B cell (primary cell): ENCODE results near the gene PDE4B.
"Not testable (repeated sequence)": the region's sequence is repeated elsewhere in the genome, so short reads cannot be mapped to it uniquely, and the experiment has no call there.

Experiments
- EZH2 ChIP-seq: IDR thresholded peaks from 2 replicates; pipeline ENCODE4 v1.6.1; 2012; ENCODE audit warnings: borderline replicate concordance, low read depth, mild to moderate bottlenecking, moderate library complexity, low read length; ENCODE audit not compliant: insufficient read depth, poor library complexity, severe bottlenecking
- TF ChIP-seq, protein P1 (sequence below): fragments of 200-600 bp; IDR thresholded peaks from one replicate; pipeline ENCODE4 v1.8.0; 2022; ENCODE audit warnings: antibody characterized with exemption, mild to moderate bottlenecking

DNA sequence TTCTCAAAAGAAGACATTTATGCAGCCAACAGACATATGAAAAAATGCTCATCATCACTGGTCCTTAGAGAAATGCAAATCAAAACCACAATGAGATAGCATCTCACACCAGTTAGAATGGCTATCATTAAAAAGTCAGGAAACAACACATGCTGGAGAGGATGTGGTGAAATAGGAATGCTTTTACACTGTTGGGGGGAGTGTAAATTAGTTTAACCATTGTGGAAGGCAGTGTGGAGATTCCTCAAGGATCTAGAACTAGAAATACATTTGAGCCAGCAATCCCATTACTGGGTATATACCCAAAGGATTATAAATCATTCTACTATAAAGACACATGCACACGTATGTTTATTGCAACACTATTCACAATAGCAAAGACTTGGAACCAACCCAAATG, 618.8 kb downstream of the PDE4B start:
- TF ChIP-seq, protein P1, sequence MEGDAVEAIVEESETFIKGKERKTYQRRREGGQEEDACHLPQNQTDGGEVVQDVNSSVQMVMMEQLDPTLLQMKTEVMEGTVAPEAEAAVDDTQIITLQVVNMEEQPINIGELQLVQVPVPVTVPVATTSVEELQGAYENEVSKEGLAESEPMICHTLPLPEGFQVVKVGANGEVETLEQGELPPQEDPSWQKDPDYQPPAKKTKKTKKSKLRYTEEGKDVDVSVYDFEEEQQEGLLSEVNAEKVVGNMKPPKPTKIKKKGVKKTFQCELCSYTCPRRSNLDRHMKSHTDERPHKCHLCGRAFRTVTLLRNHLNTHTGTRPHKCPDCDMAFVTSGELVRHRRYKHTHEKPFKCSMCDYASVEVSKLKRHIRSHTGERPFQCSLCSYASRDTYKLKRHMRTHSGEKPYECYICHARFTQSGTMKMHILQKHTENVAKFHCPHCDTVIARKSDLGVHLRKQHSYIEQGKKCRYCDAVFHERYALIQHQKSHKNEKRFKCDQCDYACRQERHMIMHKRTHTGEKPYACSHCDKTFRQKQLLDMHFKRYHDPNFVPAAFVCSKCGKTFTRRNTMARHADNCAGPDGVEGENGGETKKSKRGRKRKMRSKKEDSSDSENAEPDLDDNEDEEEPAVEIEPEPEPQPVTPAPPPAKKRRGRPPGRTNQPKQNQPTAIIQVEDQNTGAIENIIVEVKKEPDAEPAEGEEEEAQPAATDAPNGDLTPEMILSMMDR = not testable (repeated sequence)
- not testable (repeated sequence) for TF ChIP-seq EZH2
